GM13977 (cell line): Measurements from ENCODE around the gene ZNF771.

ENCODE experiments used
- DNase-seq: peaks from one replicate; pipeline ENCODE4 v3.0.0; 2012; ENCODE audit warnings: low spot score
- in situ Hi-C: fragments of 300-500 bp; cut with MboI; formaldehyde crosslinking; loops from one replicate; pipeline ENCODE4 v1.12.0; 2022; ENCODE audit warnings: low sequenced_read_pairs, low pct_unique_long_range_greater_than_20kb, mixed read lengths, inconsistent platforms; ENCODE audit not compliant: unreplicated experiment
- TF ChIP-seq, protein P1 (sequence below): IDR thresholded peaks from 2 replicates; pipeline ENCODE4 v1.5.1; 2012; ENCODE audit warnings: mild to moderate bottlenecking, control low read depth; ENCODE audit not compliant: insufficient read depth; ENCODE audit errors: extremely low read depth, missing control alignments

ZNF771 gene

DNA sequence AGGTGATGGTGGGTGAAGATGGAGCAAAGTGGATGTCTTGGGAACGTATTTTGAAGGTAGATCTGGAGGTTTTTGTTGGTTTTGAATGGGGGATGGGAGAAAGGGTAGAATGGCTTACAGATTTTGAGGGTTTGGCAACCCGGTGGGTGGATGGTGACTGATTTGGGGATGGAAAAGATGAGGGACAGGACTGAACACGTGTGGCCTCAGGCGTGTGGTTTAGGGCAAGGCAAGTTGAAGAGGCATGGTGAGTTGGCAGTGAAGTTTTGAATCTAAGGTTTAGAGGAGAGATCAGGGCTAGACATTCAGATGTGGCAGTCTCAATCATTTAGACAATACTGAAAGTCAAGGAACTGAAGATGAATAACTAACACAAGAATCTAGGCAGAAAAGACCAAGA, 27.4 kb downstream of the ZNF771 start:
- TF ChIP-seq, protein P1, sequence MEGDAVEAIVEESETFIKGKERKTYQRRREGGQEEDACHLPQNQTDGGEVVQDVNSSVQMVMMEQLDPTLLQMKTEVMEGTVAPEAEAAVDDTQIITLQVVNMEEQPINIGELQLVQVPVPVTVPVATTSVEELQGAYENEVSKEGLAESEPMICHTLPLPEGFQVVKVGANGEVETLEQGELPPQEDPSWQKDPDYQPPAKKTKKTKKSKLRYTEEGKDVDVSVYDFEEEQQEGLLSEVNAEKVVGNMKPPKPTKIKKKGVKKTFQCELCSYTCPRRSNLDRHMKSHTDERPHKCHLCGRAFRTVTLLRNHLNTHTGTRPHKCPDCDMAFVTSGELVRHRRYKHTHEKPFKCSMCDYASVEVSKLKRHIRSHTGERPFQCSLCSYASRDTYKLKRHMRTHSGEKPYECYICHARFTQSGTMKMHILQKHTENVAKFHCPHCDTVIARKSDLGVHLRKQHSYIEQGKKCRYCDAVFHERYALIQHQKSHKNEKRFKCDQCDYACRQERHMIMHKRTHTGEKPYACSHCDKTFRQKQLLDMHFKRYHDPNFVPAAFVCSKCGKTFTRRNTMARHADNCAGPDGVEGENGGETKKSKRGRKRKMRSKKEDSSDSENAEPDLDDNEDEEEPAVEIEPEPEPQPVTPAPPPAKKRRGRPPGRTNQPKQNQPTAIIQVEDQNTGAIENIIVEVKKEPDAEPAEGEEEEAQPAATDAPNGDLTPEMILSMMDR: no peak
- DNase-seq: no peak
- in situ Hi-C loops: loop anchor here (10.0 kb wide), 1 partner anchor 170 kb away; no protein-coding TSS in a partner anchor

DNA sequence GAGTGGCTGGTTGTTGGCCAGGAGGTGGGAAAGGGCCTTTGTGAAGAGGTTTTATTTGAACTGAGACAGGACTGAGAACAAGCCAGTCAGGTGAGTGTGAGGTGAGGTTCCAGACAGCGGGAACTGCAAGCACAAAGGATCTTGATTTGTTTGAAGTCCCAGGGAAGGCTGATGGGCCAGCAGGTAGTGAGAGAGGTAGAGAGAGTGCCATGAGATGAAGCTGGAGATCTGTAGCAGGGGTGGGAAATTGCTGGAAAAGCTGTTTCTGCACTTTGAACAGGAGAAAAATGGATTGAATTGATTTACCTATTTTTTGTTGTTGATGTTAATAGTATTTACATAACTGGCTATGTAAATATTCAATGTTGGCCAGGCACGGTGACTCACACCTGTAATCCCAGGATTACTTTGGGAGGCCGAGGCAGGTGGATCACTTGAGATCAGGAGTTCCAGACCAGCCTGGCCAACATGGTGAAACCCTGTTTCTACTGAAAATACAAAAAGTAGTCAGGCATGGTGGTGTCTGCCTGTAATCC, 30.2 kb downstream of the ZNF771 start:
- DNase-seq: no peak
- in situ Hi-C loops: loop anchor here (10.0 kb wide), 1 partner anchor 167 kb away; no protein-coding TSS in a partner anchor
- TF ChIP-seq, protein P1: no peak

DNA sequence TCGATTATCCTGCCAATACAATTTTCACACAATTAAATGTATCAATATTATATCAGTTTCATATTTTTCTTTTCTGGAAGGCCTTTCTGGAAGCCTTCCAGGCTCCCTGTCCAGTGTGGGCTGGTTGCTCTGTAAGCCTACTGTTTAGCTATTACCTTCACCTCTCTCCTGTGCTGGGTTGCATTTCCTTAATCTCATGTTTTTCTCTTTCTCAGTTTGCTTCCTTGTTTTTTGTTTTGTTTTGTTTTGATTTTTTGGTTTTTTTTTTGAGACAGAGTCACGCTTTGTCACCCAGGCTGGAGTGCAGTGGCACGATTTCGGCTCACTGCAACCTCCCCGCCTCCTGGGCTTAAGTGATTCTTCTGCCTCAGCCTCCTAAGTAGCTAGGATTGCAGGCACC, 31.4 kb downstream of the ZNF771 start:
- in situ Hi-C loops: loop anchor here (10.0 kb wide), 1 partner anchor 166 kb away; no protein-coding TSS in a partner anchor
- DNase-seq: no peak
- TF ChIP-seq, protein P1: no peak

GRCh38 chr16:30439720-30440348, 32.4 kb downstream of the ZNF771 start:
- in situ Hi-C loops: loop anchor here (10.0 kb wide), 1 partner anchor 165 kb away; no protein-coding TSS in a partner anchor
- DNase-seq: no peak
- TF ChIP-seq, protein P1: no peak

- TF ChIP-seq, protein P1: no peak
- in situ Hi-C loops: no loop called here
- no peak for DNase-seq
Measured at GRCh38 chr16:30443631-30444030, 36.2 kb downstream of the ZNF771 start.

DNA sequence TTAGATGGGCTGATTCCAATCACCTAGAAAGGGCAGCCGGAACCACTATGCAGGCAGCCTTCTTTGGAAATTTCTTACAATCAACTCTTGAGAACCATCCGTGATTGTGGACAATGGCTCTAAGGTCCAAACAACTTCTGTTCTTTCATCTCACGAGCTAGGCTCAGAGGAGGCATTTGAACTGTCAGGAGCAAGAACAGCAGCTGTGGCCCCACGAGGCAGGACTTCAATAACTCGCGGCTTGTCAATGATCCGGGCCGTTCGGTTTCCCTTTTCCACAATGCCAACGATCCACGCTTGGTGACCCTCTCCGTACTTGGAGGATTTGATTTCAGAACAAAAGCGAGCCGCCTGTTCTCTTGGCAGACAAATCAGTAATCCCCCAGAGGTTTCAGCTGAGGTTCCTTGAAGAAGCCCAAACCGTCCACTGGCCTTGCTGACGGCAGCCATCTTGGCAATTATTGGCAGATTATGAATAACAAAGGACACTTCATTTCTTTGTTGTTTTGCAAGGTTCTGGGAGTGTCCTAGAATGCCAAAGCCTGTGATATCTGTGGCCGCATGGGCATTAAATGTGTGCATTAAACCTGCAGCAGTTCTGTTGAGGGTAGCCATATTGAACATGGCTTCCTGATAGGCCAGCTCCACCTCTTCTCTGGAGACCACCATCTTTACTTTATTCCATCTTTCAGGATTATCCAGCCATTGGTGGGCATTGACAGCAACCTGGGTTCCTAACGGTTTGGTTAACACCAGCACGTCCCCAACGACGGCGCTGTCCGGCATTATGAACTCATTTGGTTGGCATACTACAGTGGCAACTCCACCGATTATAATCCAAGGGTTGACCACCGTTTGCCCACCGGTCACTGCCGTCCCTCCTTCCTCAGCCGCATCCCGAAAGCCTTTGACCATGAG, 37.1 kb downstream of the ZNF771 start:
- in situ Hi-C loops: no loop called here
- TF ChIP-seq, protein P1: no peak
- DNase-seq: no peak
